CD1c-positive myeloid dendritic cell (primary cell): ENCODE data around the gene CGN.

Experiments
- DNase-seq: peaks from one replicate; pipeline ENCODE4 v3.0.0-alpha.2; 2016; ENCODE audit errors: extremely low spot score

The CGN gene

DNA sequence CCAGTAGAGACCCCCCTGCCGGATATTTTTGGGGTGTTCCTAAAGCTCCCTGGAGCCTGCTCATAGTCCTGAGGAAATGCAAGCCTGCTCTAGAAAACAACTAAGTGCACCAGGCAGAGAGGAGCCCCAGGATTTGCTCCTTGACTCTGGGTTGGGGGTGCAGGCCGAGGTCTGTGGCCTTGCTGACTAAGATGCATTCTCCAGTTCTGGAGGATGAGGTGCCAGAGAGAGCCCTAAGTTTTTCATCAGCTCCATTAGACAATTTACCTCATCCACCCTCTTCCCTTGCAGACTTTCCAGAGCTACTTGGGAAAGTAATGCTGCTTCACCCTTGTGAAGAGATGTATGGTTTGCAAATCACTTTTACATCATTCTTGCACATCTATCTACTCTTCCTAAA lies 38.0 kb downstream of the CGN start:
- DNase-seq = no peak

DNA sequence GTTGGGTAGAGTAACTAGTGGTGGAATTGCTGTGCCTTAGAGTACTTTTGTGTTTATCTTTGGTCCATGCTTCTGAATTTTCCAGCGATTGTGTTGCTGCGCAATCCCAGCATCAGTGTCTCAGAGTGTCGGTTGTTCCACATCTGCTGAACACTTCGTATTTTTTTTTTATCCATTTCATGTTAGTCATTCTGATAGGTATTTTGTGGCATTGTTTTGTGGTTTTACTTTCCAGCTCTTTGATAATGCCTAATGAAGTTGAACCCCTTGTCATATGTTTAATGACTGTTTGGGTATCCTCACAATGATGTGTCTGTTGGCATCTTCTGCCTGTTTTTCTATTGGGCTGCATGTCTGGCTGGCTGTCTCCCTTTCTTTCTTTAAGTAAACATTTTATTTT lies 42.5 kb downstream of the CGN start:
- no peak for DNase-seq

DNA sequence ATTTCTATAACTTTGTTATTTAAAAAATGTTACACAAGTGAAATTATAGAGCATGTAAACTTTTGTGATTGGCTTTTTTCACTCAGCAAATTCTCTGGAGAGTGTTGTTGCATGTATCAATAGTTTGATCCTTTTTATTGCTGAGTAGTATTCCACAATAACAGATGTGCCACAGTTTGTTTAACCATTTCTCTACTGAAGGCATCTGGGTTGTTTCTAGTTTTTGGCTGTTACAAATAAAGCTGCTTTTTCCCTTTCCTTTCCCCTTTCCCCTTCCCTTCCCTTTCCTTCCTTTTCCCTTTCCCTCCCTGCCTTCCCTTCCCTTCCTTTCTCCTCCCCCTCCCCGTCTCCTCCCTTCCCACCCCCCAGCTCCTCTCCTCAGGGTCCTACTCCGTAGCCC lies 44.9 kb downstream of the CGN start:
- DNase-seq = no peak

DNA sequence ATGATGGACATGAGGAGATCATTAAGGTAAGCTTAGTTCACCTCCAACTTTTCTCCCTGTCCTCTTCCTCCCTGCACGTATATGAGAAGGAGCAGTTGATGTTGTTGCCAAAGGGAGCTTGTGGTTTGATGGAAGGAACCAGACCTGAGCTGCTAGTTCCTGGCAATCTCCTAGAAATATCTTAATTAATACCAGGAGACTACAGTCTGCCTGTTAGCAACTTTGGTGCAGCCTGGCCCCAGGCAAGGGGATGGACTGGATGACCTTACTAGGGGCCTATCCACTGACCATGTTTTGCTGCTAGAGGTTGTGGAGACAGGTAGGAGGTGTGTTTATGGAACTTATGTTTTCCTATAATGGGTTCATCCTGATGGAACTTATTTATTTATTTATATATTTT lies 51.5 kb downstream of the CGN start:
- DNase-seq = no peak

DNA sequence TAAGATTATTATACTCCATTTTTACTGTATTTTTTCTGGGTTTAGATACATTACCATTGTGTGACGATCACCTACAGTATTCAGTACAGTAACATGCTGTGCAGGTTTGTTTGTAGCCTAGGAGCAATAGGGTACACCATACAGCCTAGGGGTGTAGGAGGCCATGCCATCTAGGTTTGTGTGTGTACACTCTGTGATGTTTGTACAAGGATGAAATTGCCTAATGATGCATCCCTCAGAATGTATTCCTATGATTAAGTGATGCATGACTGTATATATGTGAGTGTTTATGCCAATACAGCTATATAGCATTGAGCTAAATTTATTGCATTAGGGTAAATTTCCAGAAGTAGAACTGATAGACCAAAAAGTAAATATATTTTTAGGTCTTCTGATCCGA lies 52.2 kb downstream of the CGN start:
- no peak for DNase-seq

DNA sequence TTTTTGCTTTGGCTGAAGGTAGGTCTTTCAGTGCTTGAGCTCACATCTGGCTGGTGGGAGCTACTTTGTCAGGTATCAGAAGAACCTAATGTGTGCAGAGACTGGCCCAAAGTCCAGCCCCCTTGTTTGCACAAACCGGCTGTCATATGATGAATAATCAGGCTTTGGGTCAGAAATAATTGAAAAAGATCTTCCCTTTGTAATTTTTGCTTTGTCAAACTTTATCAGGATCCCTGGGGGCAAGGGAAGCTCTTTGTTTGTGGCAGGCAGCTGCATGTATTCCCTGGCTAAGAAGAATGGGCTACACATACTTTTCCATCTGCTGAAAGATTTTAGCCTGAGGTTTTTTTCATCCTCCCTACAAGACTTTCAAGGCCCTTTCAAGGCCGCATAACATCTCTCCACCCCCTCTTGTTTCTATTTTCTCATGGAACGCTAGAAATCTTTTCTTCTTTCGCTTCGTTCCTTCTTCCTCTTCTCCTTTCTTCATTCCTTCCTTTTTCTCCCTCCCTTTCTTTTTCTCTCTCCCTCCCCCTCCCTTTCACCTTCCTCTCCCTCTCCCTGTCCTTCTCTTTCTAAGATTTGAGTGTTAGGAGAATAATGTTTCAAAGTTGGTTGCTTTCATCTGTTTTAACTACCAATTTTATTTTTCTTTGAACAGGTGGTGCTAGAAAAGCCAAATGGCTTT lies 54.5 kb downstream of the CGN start:
- no peak for DNase-seq

DNA sequence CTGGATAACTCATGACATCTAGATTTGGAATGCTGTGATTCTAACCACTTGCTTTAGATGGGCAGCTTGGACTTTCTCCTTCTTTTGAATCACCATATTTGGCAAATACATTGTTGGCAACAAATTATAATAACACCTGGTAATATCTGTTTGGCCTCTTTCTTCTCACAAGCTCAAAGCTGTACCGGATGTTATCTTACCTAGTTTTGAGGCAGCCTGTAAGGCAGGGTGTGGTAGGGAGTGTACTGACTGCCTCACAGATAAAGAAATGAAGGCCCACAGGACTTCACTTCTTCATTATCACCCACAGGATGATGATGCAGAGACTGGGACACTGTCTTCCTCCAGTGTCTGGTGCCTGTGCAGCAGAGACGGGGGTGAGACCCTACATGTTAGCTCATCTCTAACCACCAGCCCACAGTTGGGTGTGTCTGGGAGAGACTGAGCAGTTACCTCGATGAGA lies 57.5 kb downstream of the CGN start:
- DNase-seq = no peak

DNA sequence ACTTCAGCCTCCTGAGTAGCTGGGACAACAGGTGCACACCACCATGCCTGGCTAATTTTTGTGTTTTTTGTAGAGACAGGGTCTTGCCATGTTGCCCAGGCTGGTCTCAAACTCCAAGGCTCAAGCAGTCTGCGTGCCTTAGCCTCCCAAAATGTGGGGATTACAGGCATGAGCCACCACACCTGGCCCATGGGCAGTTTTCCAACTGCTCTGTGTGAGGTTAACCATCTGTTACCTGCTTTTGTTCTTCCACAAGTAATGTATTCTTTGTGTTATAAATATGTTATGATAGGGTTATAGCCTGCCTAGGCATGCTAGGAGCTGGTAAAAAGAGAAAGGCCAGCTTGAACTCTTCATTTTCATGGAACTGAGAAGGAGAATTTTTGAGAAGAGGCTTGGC lies 59.6 kb downstream of the CGN start:
- DNase-seq = no peak

DNA sequence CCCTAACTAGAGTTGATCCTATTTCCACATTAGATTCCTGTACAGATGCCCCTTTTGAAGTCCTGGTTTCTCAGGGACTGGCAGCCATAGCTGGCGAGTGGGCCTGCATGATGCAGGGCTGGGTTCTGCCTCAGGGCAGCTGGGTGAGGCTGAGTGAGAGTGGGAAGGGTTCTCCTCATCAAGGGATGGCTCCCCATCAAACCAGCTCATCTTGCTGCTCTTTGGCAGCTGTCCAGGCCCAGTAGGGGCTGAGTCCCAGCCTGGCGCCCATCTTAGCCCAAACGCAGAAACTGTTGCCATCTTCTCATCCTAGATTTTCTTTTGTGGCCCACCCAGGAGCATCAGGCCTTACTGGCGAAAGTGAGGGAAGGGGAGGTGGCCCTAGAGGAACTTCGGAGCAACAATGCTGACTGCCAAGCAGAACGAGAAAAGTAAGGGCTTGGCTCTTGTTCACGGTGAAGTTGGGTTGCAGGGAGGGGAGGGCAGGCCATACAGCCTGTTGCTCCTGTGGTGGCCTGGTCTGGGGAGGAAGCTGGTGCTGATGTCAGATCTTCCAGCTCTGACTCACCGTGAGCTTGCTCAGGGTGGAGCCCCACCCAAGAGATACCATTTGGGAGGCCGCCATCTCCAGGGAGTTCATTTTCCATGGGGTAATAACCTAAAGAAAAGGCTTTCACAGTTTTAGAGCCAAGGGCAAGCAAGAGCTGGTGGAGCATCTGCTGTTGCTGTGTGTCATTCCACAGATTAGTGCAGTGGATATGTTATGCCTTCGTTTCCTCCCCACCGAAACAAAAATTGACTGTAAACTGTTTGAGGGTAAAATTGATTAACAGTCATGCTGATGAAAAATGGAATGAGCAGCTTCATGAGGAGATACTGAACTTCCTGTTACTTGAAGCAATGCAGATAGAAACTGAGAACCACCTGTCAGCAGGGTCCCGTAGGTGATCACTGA lies 63.7 kb downstream of the CGN start:
- DNase-seq = peak; percentile 3

DNA sequence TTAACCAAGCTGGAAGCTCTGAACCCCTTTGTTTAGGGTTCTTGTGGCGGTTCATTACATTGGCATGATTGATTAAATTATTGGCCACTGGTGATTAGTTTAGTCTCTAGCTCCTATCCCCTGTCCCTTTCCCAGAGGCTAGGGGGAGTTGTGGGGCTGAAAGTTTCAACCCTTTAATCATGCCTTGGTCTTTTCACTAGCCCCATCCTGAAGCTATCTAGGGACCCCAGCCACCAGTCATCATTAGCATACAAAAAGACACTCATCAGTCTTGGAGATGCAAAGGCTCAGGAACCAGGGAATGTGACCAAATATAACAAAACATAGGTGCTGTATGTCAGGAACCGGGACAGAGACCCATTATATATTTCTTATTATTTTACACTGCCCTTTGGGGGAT lies 66.0 kb downstream of the CGN start:
- DNase-seq = no peak

DNA sequence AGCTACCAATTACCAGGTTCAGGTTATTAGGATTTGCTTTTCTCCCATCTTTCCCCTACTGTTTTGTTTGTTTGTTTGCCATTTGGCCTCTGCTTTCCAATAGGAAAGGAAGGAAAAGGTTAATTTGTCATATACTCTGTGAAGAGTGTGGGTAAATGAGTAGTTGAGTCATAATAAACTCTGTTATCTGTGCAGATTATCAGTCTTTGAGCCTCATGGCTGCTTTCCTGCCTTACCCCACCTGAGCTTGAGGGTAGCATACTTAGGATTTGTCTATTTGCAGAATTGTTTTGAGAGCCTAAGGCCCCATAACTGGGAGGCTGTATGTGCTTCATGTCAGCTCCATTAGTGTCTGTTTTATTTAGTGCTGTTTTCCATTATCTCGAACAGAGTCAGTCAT lies 67.8 kb downstream of the CGN start:
- no peak for DNase-seq

DNA sequence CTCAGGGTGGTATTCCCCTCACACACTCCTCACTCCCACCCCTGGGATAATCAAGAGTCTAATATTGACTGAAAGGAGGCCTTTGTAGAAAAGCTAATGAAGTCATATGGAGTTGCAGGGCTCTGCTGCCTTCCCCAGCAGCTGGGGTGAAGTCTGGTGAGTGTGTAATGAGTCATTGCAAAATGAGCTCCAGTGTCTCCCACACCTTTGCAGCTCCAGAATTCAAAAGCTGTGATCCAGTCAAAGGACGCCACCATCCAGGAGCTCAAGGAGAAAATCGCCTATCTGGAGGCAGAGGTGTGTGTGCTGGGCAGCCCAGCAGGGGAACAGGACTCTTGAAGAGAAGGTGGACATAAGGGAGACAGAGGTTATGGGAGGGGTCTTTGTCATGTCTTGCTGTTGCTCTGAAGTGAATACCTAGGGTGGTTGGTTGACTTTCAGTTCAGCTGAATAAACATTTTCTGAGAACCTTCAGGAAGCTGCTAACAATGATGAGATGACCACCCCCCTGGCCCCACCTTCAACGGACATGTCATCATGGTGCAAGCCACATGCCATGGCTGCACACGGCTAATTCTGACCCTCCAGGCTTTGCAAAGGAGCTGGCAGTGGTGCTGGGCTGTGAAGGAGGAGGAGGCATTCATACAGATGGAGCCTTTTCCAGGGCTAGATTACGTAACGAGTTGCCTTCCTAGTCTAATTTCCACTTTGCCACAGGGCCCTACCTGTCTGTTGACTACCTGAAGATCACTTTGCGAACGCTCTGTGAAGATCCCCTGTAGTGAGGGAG lies 68.4 kb downstream of the CGN start:
- DNase-seq = no peak

DNA sequence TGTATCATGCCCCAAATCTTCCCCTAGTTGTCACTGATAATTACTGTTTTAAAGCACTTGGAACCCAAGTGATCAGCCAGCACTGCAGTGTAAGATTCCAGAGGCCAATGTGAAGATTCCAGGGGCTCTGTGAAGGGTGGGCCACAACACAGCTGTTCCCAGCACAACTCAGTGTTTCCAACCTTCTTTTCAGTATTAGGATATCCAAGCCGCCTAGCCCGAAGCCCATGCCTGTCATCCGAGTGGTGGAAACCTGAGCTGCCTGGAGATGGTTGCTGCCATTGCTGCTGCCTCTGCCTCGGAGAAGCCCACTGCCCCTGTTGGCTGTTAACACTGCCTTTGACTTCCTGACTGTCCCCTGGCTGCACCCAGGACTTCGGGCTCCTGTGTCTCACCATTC lies 70.3 kb downstream of the CGN start:
- DNase-seq = no peak

DNA sequence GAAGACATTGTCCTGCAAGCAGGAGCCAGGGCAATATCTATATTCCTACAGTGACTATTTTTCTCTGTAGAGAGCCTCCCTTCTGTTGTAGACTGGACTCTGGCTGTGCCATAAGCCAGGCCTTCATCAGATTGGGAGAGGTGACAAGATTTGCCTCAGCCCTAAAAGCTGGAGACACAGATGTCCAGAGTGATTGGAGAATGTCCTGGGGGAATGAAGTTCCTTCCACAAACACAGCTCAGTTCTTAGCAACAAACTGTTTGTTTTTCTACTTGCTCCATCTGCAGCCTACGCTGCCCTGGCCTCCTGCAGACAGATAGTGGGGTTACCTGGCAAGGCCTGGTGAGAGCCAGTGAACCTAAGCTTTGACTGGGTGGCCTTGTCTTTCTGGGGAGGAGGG lies 70.7 kb downstream of the CGN start:
- DNase-seq = no peak

DNA sequence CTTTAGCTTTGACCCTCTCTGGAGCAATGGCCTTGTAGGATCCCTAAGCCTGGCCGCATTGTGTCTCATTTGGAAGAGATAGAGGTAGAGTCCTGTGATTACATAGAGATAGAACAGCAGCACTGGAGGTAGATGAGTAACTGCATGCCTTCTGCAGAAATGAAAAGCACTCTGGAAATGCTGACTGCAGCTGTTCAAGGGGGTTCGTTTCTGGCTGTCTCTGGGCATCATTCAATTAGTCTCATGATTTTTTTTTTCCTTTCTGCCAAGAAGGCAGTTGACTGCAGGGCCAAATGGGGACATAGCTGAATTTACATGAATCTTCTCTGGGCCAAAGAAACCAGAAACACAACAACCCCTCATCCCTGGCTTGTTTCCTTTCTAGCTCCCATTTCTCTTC lies 72.6 kb downstream of the CGN start:
- no peak for DNase-seq

DNA sequence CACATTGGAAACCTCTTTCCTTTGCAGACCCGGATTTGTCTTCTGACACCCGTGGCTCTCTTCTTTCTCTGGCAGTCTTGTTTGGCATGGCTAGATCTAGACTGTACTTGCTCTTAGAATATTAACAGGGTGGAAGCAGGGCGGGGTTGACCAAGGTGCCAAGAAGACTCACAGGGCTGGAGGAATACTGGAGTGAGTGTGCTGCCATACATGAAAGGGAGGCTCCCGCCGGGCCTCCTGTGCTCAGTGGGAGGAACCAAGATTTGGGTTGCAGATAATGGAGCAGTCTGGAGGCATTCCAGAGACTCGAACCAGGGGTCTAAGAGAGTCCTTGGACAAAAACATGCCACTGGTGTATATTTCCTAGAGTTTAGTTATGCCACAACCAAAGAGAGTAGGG lies 73.1 kb downstream of the CGN start:
- DNase-seq = no peak

DNA sequence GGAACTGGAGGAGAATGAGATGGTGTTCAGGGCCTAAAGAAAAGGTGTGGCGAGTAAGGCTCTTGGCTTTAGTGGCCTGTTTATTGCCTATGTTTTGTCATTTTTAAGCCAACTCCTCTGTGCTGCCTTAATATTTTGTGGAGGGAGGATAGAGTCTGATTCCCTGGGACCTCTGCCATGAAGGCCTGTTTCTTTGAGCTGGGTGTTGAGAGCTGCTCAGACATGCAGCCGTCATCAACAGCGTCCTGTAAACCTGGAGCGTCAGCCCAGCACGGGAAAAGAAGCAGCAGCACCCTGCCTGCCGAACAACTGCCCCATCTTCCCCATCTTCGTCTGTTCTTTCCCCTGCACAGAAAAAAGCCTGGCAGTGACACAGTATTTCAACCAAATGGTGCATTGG lies 73.6 kb downstream of the CGN start:
- DNase-seq = no peak

DNA sequence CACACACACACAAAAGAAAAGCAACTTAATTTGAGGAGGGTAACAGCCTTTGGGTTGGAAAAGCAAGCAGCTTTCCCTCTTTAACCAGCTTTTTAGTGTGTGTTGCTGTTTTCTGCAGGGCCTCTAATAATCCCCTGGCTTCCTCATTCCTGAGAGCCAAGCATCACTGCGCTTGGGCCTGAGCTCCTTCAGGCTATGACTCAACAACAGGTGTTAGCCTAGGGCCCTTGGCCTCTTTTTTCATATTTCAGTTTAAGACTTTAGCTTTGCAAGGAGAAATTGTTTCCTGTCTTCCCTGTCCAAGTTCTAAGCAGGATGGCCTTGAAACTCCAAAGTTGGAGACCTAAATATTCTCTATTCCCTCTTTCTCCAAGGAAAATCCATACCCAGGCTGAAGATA lies 74.4 kb downstream of the CGN start:
- DNase-seq = no peak
